ENCODE data around the gene RWDD4.

Gene RWDD4

DNA sequence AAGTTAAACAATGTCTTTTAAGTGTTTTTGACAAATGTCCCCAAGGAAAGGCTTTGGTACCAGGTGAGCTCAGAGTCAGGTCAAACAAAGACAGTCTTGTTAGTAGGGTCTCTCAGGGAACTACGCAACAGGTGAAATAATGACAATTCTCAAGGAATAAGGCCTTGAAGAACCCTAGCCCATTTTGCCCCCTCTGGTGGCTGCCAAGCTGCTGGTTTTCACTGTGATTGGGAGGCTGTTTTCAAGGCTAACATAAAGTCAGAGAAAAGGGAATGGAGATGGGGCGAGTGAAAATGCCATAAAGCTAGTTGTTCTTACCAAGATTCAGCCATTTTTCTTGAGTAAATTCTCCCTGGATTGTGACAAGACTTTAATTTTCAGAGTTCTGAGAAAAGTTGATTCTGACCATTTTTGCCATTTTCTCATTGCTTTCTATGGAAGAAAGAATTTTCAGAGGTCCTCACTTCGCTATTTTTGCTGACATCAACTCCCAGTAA, 58.7 kb downstream of the RWDD4 start:
- no peak for DNase-seq (ENCODE audit: low read depth)

DNA sequence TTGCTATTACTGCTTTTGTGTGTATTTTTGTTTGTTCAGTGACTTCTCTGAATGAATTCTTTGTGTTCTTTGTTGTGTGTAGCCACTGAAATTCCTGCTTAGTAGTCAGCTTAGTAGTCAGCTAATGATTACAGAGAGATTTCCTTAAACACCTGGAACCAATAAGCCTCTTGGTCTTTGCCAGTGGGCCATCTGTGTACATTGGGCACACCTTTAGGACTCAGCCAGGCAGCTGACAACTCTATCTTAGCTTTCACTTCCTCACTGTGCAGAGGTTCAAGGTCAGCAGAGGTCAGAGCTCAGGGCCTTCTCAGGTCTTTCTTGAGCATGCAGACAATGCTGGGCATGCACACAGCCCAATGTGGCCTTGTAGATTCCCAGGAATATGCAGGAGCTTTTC, 59.3 kb downstream of the RWDD4 start:
- DNase-seq (ENCODE audit: low read depth) = no peak

DNA sequence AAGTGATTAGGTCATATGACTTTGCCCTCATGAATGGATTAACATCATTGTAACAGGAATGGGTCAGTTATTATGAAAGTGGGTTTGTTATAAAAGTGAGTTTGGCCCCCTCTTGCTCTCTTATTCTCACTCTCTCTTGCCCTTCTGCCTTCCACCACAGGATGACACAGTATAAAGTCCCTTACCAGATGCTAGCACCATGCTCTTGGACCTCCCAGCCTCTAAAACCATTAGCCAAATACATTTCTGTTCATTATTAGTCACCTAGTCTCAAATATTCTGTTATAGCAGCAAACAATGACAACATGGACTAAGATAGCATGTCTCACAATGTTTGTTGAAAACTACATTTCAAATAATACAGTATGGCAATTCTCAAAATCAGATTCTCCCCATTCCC, 59.7 kb downstream of the RWDD4 start:
- DNase-seq (ENCODE audit: low read depth) = no peak

DNA sequence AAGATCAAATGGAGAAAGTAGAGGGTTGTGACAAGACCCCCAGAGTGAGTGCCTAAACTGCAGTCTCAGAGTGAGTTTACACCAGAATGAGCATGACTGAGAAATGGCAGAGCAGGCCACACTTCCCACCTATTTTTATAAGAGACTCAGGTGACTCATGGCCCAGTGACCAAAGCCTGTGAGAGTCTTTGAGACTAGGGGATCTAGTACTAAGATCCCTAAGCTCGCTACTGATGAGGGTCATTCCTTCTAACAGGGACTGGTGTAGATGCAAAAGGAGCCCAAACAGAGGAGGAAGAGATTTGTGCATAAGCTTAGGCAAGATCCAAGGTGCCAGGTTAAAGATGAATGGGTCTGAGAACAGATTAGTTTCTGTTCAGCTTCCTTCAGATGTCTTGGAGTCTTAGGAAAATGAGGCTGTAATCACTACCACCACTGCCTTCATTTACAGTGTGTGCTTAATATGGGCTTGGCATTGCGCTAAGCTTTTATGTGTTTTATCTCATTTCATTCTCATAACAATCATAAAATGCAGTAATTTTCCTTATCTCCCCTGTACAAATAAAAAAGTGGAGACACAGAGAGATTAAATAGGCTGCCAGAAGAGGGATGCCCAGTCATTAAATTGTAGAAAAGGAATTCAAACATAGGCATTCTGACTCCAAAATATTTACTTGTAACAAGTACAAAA, 62.8 kb downstream of the RWDD4 start:
- no peak for DNase-seq (ENCODE audit: low read depth)

DNA sequence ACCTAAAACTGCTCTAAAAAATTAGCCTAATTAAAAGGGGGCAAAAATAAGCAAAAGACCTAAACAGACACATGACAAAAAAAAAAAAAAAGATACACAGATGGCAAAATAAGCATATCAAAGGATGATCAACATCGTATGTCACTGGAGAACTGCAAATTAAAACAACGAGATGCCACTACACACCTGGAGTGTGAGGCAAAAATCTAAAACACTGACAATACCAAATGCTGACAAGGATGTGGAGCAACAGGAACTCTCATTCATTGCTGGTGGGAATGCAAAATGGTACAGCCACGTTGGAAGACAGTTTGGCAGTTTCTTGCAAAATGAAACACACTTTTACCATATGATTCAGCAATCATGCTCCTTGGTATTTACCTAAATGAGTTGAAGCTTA, 64.2 kb downstream of the RWDD4 start:
- no peak for DNase-seq (ENCODE audit: low read depth)

DNA sequence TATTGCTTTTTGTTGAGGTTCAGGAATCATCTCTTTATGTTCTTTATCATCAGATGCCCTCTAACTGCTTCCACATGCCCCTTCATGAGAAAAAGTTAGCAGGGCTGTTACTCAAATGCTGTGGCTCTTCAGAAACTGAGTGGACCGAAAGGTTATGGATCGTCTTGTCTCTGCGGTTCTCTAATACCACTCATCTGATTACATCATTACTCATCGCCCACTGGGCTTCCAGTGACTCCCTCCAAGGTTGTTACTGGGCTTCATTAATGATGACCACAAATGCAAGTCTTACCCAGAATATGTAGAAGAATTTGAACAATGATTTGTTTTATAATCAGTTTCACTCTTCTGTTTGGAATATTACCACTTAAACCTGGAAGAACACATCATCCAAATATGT, 67.7 kb downstream of the RWDD4 start:
- DNase-seq (ENCODE audit: low read depth) = no peak

Data from HS-5 (cell line).